Esophagus muscularis mucosa (tissue), 3 donors: ENCODE data around the gene EYA2.

Source experiments
- POLR2A ChIP-seq: fragments of 450-650 bp; IDR thresholded peaks from one replicate; pipeline ENCODE4 v1.6.1; 2017; ENCODE audit warnings: antibody characterized with exemption, moderate library complexity, mild to moderate bottlenecking, low read depth
- POLR2AphosphoS5 ChIP-seq, 2 donors: sonication (generic); formaldehyde crosslinking; IDR thresholded peaks; one replicate each; pipeline ENCODE4 v1.6.1; 2017; ENCODE audit warnings: antibody characterized with exemption in 2 of 2
- TF ChIP-seq, protein P1 (sequence below), 3 experiments: fragments of 200-600 bp in 2 of 3; fragments of 450-650 bp in 1 of 3; sonication (generic) in 2 of 3; IDR thresholded peaks; one replicate each; pipeline ENCODE4 v1.5.1; 2017 to 2019; ENCODE audit warnings: antibody characterized with exemption in 3 of 3, mild to moderate bottlenecking in 2 of 3, moderate library complexity in 1 of 3

DNA sequence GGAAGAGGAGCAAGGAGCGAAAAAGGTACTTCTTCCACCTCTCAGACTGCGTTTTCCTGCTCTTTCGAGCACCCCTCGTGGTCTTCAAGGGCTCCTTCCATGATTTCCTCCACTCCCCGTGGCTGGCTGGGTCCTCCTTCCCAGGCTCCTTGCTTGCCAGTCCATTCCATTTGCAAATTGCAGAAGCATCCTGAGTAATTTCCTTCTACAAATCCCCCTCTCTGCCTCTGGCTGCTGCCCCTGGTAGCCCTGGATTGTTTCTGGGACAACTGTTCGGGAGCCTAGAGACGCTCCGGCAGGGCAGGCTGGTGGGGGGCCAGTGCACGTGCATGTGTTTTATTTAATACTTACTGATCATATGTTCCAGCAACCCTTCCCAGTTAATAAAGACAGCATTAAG, 288.7 kb downstream of the EYA2 start:
- TF ChIP-seq POLR2A (no peak), POLR2AphosphoS5 (IDR thresholded peaks at IDR 0.05) (no peak)
- TF ChIP-seq, protein P1, sequence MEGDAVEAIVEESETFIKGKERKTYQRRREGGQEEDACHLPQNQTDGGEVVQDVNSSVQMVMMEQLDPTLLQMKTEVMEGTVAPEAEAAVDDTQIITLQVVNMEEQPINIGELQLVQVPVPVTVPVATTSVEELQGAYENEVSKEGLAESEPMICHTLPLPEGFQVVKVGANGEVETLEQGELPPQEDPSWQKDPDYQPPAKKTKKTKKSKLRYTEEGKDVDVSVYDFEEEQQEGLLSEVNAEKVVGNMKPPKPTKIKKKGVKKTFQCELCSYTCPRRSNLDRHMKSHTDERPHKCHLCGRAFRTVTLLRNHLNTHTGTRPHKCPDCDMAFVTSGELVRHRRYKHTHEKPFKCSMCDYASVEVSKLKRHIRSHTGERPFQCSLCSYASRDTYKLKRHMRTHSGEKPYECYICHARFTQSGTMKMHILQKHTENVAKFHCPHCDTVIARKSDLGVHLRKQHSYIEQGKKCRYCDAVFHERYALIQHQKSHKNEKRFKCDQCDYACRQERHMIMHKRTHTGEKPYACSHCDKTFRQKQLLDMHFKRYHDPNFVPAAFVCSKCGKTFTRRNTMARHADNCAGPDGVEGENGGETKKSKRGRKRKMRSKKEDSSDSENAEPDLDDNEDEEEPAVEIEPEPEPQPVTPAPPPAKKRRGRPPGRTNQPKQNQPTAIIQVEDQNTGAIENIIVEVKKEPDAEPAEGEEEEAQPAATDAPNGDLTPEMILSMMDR (IDR thresholded peaks at IDR 0.05) = no peak
